Neutrophil (primary cell): Measurements from ENCODE around the gene C9orf72.

Experiments used
- H3K27ac ChIP-seq: fragments of 200-600 bp; sonication (generic); 2 replicates; pipeline ENCODE4 v1.5.1; 2016; ENCODE audit warnings: mild to moderate bottlenecking, moderate library complexity
- H3K27me3 ChIP-seq: fragments of 200-600 bp; sonication (generic); 2 replicates; pipeline ENCODE4 v1.6.0; 2016; ENCODE audit warnings: mild to moderate bottlenecking
- H3K36me3 ChIP-seq: fragments of 200-600 bp; sonication (generic); 2 replicates; pipeline ENCODE4 v1.5.1; 2017
- H3K4me1 ChIP-seq, 2 experiments: fragments of 200-600 bp in 1 of 2; sonication (generic) in 1 of 2; 1 replicate in 1 of 2; 2 replicates in 1 of 2; pipeline versions ENCODE4 v1.5.1 to v1.6.1; 2013 to 2016; ENCODE audit warnings: low read depth in 1 of 2, low read length in 1 of 2, mild to moderate bottlenecking in 1 of 2, moderate library complexity in 1 of 2; ENCODE audit not compliant: control insufficient read depth in 1 of 2, insufficient read depth in 1 of 2
- H3K4me3 ChIP-seq, 2 experiments: fragments of 200-600 bp in 1 of 2; sonication (generic) in 1 of 2; 1 replicate in 1 of 2; 2 replicates in 1 of 2; pipeline ENCODE4 v1.5.1; 2013 to 2016; ENCODE audit warnings: low read depth in 1 of 2, low read length in 1 of 2, mild to moderate bottlenecking in 1 of 2, moderate library complexity in 1 of 2
- H3K9me3 ChIP-seq: fragments of 200-600 bp; sonication (generic); 2 replicates; pipeline ENCODE4 v1.5.1; 2016
- TF ChIP-seq, protein P1 (sequence below): fragments of 200-600 bp; sonication (generic); IDR thresholded peaks from 2 replicates; pipeline ENCODE4 v1.5.1; 2016; ENCODE audit warnings: antibody characterized with exemption

The C9orf72 gene

DNA sequence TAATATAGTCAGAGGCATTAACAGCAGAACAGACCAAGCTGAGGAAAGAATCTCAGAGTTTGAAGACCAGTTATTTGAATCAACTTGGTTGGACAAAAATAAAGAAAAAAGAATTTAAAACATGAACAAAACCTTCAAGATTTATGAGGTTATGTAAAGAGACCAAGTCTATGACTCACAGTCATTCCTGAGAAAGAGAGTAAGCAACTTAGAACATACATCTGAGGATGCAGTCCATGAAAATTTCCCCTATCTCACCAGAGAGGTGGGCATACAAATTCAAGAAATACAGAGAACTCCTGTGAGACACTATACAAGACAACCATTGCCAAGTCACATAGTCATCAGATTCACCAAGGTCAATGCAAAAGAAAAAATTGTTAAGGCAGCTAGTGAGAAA lies 17.4 kb upstream of the C9orf72 start:
- TF ChIP-seq, protein P1, sequence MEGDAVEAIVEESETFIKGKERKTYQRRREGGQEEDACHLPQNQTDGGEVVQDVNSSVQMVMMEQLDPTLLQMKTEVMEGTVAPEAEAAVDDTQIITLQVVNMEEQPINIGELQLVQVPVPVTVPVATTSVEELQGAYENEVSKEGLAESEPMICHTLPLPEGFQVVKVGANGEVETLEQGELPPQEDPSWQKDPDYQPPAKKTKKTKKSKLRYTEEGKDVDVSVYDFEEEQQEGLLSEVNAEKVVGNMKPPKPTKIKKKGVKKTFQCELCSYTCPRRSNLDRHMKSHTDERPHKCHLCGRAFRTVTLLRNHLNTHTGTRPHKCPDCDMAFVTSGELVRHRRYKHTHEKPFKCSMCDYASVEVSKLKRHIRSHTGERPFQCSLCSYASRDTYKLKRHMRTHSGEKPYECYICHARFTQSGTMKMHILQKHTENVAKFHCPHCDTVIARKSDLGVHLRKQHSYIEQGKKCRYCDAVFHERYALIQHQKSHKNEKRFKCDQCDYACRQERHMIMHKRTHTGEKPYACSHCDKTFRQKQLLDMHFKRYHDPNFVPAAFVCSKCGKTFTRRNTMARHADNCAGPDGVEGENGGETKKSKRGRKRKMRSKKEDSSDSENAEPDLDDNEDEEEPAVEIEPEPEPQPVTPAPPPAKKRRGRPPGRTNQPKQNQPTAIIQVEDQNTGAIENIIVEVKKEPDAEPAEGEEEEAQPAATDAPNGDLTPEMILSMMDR = no peak
- Histone ChIP-seq H3K27me3 (no peaks in the 10 kb centered on the region), H3K9me3 (no peaks in the 10 kb centered on the region), H3K27ac (peak overlapping the region; percentile 87), H3K4me1 (peaks cover 40 to 49% of the 10 kb centered on the region in 2 experiments), H3K4me3 (peak overlapping the region in 1 of 2 experiments; percentile 1), H3K36me3 (no peaks in the 10 kb centered on the region)

DNA sequence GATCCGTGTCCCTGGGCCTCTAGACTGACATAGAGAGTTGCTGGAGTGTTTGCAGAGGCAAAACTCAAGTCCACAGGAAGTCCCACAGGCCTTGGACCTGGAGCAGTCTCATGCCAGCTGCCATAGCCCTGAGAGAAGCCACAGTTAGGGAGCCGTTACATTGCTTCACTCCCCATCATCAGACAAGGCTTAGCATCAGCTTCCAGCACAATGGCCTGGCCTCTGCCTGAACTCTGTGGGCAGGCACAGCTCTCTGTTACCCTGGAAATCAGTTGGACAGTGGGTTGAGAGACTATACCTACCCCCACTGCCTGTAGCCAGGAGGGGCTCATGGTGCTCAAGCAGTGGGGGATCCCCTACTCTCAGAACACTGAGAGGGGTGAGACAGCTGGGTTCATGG lies 16.2 kb upstream of the C9orf72 start:
- Histone ChIP-seq H3K9me3 (no peaks in the 10 kb centered on the region), H3K36me3 (no peaks in the 10 kb centered on the region), H3K4me1 (peaks cover 40 to 49% of the 10 kb centered on the region in 2 experiments), H3K27me3 (no peaks in the 10 kb centered on the region), H3K27ac (peak overlapping the region; percentile 87), H3K4me3 (no peak overlapping the region)
- TF ChIP-seq, protein P1 = no peak

DNA sequence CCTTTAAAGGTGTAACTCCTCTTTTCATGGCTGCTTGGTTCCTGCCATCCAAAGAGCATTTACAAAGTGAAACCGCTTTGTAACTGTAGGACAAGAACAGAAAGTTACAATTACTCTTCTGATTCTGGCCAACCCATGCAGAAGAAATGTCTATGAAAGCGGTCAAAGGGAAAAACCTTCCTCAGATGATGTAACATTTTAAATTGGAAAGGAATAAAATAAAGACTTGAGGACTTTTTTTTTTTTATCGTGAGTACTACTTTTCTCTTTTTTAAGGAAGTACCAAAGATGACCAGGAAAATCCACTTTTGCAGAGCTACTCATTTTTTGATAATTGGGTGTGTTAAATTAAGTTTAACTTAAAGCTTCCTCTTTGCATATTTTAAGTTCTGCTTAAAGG lies 13.0 kb upstream of the C9orf72 start:
- H3K27me3 ChIP-seq = no peaks in the 10 kb centered on the region
- no peaks in the 10 kb centered on the region for H3K9me3 ChIP-seq
- H3K36me3 ChIP-seq = no peaks in the 10 kb centered on the region
- peaks cover 32 to 49% of the 10 kb centered on the region in 2 experiments for H3K4me1 ChIP-seq
- TF ChIP-seq, protein P1 = no peak
- H3K27ac ChIP-seq = peak overlapping the region; percentile 48
- H3K4me3 ChIP-seq = no peak overlapping the region

DNA sequence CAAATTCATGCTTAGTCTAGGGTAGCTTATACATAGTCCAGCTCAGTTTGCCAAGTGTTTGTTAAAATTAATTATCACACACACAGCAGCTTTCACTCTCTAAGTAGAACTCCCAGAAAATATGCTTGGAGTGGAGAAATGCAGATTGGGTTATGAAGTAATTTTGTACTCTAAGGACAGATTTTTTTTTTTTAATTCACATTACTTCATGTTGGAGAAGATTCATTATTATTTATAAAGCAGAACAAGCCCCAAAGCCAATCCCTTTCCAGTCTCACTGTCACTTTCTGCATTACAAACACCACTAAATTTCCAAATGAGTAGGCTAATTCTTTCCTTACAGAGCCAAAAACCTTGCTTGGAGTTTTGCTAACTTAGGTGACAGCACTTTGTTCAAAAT lies 11.7 kb upstream of the C9orf72 start:
- Histone ChIP-seq H3K4me1 (peaks cover 19 to 35% of the 10 kb centered on the region in 2 experiments), H3K27ac (no peak overlapping the region), H3K4me3 (no peak overlapping the region), H3K27me3 (no peaks in the 10 kb centered on the region), H3K9me3 (no peaks in the 10 kb centered on the region), H3K36me3 (no peaks in the 10 kb centered on the region)
- TF ChIP-seq, protein P1 = no peak

DNA sequence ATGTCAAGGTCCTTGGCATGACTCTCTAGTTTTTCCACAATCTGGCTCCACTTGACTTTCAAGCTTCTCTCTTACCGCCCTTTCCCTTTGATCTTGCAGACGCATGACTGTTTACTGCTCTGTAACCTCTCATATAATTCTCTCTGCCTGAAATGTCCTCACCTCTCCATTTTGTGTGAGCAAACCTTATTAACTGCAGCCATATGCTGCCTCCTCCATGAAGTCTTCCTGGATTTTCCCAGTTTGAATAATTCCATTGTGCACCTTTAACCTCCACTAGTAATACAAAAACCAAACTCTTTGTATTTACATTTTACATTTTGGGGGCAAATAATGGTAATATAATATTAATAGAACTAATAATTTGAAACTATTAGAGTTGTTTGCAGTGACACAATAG lies 9.5 kb upstream of the C9orf72 start:
- no peaks in the 10 kb centered on the region for H3K36me3 ChIP-seq
- TF ChIP-seq, protein P1 = no peak
- H3K9me3 ChIP-seq = no peaks in the 10 kb centered on the region
- H3K27ac ChIP-seq = no peak overlapping the region
- H3K4me1 ChIP-seq = peaks cover 0 to 14% of the 10 kb centered on the region in 2 experiments
- no peaks in the 10 kb centered on the region for H3K27me3 ChIP-seq
- no peak overlapping the region for H3K4me3 ChIP-seq

DNA sequence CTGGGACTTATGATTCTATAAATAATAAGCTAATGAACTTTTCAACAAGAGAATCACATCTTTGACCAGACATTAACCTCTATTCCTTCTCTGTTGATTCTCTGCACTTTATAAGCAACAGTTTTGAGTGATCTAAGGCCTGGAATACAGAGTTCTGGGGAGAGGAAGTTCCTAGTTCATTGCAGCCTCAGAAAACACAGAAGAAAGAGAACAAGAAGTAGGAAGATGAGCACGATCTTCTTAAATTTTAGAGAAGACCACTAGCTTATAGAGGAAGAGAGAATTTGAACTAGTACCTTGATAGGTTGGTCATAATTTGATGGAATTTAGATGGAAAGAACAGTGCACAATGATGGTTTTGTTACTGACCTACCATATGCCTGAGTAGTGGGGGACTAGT lies 8.5 kb upstream of the C9orf72 start:
- no peak overlapping the region for H3K4me3 ChIP-seq
- TF ChIP-seq, protein P1 = no peak
- H3K9me3 ChIP-seq = no peaks in the 10 kb centered on the region
- peak overlapping the region; percentile 72 for H3K27ac ChIP-seq
- H3K27me3 ChIP-seq = no peaks in the 10 kb centered on the region
- no peaks in the 10 kb centered on the region for H3K36me3 ChIP-seq
- peaks cover 0 to 10% of the 10 kb centered on the region in 2 experiments for H3K4me1 ChIP-seq
